Measurements from ENCODE around the gene TRNT1.

TRNT1 gene

DNA sequence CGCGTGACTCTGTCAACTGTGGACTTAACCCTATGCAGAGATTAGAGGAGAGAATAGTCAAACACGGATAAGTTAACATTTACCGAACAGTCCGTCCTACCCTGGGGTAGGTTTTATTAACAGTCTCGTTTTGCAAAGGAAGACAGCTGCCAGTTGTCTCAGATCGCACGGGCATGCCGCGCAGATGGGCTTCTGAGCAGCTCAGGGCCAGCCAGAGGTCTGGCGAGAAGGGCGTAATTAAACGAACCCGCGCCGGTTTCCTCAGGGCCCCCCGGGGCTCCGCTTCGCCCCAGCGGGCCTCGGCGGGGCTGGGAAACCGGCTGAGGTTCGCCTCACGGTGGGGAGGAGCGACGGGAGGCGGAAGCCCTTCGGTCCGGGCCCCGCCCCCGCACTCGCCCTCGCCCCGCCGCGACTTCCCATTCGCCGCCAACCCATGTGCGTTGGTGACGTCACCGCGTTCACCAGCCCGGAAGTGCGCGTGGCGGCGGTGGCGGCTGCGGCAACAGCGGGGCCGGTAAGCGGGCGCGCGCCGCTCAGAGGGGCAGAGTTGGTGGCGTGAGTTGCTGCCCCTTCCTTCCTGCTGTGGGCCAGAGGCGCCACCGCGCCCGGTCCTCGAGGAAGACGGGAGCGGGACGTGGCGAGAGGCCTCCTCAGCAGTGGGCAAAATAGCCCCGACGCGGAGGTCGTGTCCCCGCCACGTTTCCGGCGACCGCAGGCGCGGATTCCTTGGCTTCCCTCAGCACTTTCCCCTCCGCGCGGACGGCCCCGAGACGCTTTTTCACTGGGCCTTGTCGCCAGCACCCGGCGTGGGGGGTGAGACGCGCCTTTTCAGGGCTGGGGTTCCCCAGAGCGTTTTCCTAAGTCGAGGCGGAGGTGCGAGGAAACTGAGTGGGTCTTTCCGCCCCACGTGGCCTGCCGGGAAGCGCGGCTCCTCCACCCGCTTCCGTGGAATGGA, at the start of gene TRNT1:
TSS of gene TRNT1 (plus strand) at position 464 of the 955 bp plus-strand sequence. CDS start 2,101 bp downstream, outside the sequence.
- DNase-seq = peak; percentile 93
- in situ Hi-C loops (cut with HindIII; ENCODE audit: low pct_ligation_motif_present, low pct_unique_long_range_greater_than_20kb, low sequenced_read_pairs) = no loop called here

DNA sequence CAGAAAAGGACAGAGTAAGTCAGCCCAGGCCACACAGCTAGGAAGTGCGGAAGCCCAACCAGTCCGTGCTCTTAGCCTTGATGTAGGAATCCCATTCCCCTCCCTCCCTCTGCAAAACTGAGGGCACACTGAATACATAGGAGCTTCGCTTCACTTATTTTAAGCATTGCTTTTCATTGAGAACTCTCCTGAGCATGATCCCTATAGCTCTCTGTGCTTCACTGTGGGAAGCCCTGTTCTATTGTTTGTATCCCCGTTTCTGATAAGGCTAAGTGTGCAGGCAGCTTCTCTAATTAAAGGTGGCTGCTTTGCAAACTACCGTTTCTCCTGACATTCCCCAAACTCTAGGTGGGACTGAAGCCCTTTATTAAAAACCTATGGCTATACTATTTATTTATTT, 46.4 kb upstream of the TRNT1 start:
- in situ Hi-C loops (cut with HindIII; ENCODE audit: low pct_ligation_motif_present, low pct_unique_long_range_greater_than_20kb, low sequenced_read_pairs) = no loop called here
- DNase-seq = no peak

DNA sequence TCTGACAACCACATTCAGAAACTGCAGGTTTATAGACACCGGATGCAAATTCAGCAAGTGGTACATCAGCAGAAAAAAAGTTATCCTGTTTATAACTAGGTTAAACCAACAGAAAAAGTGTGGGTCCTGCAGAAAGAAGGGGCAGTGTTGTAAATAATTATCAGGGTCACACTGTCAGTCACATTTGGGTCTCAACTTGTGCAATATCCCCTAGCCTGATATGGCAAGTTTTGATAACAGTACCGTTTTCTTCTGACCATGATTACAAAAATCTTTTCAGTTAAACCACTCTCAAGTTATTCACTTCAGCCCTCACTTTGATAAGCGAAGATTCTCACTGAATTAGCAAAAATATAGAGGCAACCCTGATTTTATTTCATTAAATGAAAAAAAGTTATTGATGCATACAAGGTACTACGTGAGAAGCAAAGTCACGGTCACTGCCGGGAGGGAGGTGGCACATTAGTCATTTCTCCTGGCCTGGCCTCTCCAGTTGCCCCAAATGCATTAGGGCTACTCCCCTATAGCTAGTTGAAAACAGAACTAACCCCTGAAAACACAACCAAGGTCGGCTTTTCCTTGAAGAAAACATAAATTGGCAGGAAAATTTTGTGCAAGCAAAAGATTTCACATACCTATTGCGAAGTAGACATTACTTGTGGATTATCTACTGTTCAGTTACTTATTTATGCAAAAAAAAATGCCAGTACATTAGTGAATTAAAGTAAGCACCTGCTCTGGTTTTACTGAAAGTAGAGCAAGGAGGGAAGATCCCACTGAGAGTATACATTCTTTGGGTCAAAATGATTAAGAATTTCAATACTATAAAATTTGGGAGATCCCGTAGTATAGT, 45.1 kb upstream of the TRNT1 start:
- DNase-seq = no peak
- in situ Hi-C loops (cut with HindIII; ENCODE audit: low pct_ligation_motif_present, low pct_unique_long_range_greater_than_20kb, low sequenced_read_pairs) = no loop called here

DNA sequence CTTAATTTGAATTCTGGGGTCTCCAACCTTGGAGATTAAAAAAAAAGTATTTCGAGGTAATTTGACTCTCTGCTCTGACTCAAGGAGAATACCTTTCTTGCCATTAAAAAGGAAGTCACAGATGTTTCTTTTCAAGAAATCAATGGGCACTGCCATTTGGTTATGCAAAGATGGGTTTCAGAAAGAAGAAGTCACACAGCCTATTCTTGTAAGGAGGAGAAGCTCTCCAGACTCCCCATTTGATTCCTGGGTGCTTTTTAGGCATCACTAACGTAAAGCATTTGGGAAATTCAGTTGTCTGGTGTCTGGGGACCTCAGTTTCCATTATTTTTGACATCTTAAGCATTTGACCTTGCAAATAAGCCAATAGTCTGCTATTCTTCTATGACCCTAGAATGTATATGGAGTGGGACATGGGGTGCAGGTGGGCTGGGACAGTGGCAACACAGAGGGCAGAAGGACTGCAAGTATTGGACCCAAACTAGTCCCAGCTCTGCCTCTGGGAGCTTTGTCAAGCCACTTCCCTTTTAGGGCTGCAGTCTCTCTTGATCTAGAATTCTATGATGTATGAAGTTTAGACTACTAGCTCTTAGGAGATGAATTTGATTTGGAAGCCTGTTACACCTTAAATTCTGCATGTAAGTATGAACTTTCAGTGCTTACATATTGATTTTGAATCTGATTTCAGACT, 44.4 kb upstream of the TRNT1 start:
- DNase-seq = no peak
- in situ Hi-C loops (cut with HindIII; ENCODE audit: low pct_ligation_motif_present, low pct_unique_long_range_greater_than_20kb, low sequenced_read_pairs) = no loop called here

DNA sequence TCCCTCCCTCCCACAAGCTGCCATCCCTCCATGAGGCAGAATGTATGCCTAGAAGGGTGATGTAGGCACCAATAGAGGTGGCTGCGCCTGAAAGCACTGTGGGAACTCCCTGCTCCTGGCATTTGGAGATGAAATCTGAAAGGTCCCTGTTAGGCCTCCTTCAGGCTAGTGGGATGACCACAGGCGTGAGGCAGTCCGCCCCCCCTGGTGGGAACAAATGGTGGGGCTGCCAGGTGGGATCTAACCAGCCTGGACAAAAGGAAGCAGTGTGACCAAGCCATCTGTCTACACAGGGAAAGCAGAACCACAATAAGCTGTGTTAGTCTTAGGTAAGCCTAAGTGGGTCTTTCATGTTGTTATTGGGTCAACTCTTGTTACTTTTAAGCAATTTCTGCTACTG, 41.9 kb upstream of the TRNT1 start:
- in situ Hi-C loops (cut with HindIII; ENCODE audit: low pct_ligation_motif_present, low pct_unique_long_range_greater_than_20kb, low sequenced_read_pairs) = no loop called here

DNA sequence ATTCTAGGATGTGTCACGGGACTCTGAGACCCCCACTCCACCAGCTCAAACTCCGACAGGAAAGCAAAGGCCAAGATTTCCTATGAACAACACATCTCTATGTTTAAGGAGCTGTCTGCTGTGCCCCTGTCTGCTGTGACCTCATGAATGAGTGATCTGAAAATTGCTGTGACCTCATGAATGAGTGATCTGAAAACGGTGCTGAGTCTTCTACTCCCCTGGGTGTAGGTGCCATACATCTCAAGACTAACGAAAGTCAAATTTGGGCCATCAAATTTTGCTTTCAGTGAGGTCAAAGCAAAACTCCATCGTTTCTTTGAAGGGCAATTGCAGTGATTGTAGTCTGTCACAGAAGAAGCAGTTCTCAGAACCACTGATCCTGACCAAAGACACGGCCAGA, 41.0 kb upstream of the TRNT1 start:
- in situ Hi-C loops (cut with HindIII; ENCODE audit: low pct_ligation_motif_present, low pct_unique_long_range_greater_than_20kb, low sequenced_read_pairs) = no loop called here

More for the DNA sequence above, 41.9 kb upstream of the TRNT1 start:
- DNase-seq = no peak

DNA sequence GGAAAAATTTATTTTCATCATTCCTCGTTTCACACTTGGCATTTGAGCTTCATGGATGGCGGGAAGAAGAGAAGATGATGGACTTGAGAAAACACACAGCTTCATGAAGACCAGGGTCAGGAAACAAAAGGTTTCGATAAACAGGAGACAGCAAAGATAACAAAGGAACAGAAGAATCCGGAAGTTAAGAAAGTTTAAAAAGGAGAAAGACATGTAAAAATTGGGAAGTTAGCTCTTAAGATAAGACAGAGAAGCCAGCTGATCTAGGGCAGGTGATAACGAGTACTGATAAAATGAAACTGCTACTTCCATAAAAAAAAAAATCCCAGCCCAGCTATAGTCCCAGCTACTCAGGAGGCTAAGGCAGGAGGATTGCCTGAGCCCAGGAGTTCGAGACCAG, 40.5 kb upstream of the TRNT1 start:
- in situ Hi-C loops (cut with HindIII; ENCODE audit: low pct_ligation_motif_present, low pct_unique_long_range_greater_than_20kb, low sequenced_read_pairs) = no loop called here
- DNase-seq = no peak

More for the DNA sequence above, 41.0 kb upstream of the TRNT1 start:
- DNase-seq = no peak

DNA sequence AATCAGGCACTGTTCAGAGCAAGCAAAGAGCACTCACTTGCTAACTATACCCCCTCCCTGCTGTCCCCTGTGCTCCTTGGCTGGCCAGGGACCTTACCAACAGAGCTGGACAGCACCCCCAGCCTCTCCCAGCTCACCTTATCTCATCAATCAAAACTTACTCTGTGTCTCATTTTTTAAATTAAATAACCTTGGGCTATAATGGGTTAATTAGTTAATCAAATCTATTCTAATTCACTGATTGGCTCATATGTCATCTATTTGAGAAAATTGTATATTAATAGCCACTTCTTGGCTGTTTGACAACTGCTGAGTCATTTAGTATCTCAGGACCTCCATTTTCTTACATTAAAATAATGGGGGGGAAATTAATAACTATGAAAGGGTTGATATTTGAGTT, 39.5 kb upstream of the TRNT1 start:
- DNase-seq = no peak
- in situ Hi-C loops (cut with HindIII; ENCODE audit: low pct_ligation_motif_present, low pct_unique_long_range_greater_than_20kb, low sequenced_read_pairs) = no loop called here

DNA sequence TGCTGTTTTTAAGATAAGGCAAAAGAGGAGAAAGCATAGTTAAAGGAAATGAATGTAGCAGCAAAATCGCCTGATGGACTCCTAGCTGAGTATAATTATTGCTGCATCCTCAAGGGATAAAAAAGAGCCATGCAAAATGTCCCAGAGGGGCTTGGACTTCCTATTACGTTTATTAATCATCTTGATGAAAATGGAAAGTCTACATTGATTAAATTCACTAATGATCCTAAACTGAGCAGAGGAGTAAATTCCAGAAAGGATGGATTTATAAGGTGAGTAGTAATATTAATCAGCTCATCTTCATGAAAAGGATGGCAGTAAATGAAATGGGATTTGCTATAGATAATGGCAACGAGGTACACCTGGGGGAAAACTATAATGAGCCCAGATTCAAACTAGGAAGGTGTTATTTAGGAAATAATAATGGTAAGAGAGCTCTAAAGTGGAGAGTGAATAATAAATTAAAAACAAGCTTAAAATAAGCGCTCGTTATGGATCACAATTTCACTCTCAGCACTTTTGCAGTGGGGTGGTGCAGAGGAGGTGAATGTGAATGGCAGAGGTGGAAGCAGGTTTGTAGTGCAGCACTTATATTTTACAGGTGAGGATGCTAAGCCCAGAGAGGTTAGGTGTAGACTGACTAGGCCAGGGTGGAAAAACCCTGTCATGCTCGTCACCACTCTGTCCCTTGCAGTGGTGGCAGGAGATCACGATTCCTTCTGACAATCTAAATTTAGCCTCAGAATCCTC, 38.8 kb upstream of the TRNT1 start:
- DNase-seq = no peak
- in situ Hi-C loops (cut with HindIII; ENCODE audit: low pct_ligation_motif_present, low pct_unique_long_range_greater_than_20kb, low sequenced_read_pairs) = no loop called here

DNA sequence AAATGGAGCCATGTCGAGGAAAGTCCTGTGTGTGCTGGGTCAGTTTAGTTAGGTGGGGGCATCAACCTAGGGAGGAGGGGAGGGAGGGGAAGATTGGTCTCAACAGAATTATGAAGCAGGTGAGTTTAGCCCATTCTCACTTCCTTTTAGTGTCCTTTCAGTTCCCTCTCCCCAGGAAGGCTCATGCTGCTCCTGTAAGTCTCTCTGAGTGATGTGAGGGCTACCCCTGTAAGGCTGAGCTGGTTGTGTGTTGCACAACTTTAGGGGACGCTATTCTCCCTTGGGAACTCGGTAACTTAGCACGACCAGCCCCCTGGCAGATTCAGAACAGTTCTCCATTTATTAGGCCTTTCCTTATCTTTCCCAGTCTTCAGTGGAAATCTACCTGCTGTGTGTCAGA, 37.7 kb upstream of the TRNT1 start:
- DNase-seq = no peak
- in situ Hi-C loops (cut with HindIII; ENCODE audit: low pct_ligation_motif_present, low pct_unique_long_range_greater_than_20kb, low sequenced_read_pairs) = no loop called here

DNA sequence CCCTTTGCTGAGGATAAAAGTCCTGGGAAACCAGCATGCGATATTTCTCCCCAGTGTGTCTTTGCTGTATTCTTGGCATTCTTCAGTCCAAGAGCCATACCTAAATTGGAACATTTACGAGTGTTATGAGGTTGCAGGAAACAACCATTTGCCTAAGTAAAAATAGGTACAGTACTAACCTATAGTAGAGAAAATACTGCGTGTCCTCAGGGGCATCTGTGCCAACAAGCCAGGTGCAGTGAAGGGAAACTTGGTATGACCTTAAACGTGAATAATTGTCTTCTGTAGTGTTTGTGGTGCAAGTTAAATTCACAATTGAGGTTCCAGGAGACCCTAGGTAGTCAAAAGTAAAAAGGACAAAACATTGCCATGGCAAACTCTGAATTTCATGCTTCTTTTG, 28.8 kb upstream of the TRNT1 start:
- no peak for DNase-seq
- in situ Hi-C loops (cut with HindIII; ENCODE audit: low pct_ligation_motif_present, low pct_unique_long_range_greater_than_20kb, low sequenced_read_pairs) = no loop called here

DNA sequence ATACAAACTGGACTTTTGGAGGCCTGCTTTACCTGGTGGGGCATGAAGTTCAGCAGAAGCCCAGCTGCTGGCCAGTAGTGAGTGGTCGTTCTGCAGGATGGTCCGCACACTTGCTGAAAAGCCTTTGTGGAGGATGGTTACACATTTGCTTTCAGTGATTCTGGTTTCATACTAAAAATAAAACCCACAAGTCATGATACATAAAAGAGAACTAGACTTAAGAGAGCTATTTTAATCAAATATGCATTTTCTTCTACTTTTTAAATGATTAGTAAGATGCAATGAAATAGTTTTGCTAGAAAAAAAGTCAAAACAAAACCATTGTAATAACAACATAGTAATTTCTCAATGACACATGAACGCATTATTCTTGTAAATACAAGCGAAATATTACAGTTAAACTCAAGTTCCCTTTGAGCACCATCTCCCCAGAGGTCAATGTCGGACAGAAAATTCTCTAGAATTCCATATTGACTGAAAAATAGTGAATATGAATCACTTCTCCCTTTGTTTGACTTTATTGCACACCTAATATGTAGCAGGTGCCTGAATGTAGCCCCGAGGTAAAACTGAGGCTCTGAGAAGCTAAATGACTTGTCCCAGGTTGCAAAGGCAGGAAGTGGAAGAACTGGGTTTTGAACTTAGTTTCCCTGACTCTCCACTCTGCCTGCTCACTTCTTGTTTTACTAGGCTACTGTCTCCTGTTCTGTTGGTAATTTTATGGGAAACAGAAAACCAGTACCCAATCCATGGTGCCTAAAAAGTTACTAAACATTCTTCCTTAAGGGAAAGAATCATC, 24.9 kb upstream of the TRNT1 start:
- in situ Hi-C loops (cut with HindIII; ENCODE audit: low pct_ligation_motif_present, low pct_unique_long_range_greater_than_20kb, low sequenced_read_pairs) = no loop called here

DNA sequence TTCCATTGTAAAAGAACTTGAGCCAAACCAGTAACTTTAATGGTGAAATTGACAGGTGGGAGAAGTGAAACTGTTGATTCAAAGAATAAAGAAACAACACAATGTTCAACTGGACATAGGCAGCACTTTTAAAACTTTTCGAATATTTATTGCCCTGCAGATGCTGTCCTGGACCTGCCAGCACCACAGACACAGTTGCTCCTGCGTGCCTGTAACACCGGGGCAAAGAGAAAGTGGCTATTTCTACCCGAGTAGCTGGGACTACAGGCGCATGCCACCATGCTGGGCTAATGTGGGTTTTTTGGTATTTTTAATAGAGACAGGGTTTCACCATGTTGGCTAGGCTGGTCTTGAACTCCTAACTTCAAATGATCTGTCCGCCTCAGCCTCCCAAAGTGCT, 24.0 kb upstream of the TRNT1 start:
- DNase-seq = no peak
- in situ Hi-C loops (cut with HindIII; ENCODE audit: low pct_ligation_motif_present, low pct_unique_long_range_greater_than_20kb, low sequenced_read_pairs) = no loop called here

More for the DNA sequence above, 24.9 kb upstream of the TRNT1 start:
- DNase-seq = no peak

DNA sequence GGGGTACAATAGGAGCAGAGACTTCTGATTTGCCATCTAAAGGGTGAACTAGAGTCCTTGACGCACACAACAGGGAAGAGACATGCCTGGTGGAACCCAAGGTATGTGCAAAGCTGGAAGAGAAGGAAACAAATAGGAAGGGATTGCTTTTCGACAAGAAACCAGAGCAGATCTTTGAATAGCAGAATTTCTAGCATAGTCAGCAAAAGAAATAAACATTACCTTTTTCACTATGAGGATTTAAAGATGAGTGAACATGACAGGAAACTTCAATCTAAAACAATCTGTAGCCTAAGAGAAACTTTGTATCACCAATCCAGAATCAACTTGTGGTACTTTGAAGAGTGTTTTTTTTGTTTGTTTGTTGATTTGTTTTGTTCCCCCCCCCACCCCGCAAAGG, 21.5 kb upstream of the TRNT1 start:
- in situ Hi-C loops (cut with HindIII; ENCODE audit: low pct_ligation_motif_present, low pct_unique_long_range_greater_than_20kb, low sequenced_read_pairs) = no loop called here
- no peak for DNase-seq

DNA sequence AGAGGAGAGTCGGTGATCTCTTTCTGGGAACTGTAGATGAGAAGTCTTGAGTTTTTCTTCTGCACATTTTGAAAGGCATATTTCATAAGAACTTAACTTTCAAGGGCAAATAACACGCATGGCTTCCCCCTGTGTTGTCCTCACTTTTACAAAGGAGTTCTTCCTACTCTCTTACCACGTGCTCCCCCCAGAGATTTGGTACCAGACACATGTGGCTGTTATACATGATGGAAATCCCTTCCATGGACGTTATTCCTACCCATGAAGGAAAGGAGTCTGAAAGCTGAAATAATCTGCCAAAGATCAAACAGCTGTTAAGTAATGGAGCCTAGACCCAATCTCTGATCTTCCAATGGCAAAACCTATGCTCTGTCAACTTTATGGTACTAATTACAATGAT, 20.9 kb upstream of the TRNT1 start:
- in situ Hi-C loops (cut with HindIII; ENCODE audit: low pct_ligation_motif_present, low pct_unique_long_range_greater_than_20kb, low sequenced_read_pairs) = no loop called here
- DNase-seq = no peak

DNA sequence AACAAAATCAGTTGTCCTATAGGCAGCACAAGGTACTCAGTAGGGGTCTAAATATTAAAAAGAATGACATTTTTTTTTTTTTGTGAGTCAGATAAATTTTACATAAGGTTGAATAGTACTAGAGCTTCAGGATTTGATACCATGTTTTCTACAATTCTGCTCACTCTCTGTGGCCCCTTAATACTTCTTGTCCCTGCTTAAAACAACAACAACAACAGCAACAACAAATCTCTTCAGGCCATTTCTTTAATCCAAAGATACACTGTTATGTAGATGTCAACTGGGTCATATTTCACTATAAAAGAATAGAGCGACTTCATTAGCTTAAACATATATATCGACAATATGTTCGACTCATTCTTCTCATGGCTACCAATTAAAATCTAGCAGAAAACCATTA, 19.6 kb upstream of the TRNT1 start:
- in situ Hi-C loops (cut with HindIII; ENCODE audit: low pct_ligation_motif_present, low pct_unique_long_range_greater_than_20kb, low sequenced_read_pairs) = no loop called here
- no peak for DNase-seq

DNA sequence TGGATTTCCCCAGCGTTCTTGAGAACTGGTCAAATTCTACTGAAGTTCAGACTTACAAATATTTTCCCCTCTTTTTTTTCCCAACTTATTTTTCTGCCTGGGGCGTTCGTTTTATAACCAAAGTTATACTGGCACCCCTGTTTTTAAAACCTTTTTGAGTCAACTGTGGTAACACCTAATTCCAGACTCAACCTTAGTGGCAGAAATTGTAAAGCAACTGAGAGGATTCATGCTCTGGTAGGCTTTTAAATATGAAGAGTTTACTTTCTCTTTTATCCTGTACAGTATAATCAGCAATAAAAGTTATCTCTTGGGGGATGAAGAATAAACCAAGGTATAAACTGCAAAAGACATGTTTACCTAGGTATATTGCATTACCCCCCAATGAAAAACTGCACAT, 18.9 kb upstream of the TRNT1 start:
- in situ Hi-C loops (cut with HindIII; ENCODE audit: low pct_ligation_motif_present, low pct_unique_long_range_greater_than_20kb, low sequenced_read_pairs) = no loop called here
- no peak for DNase-seq

All from ACHN (cell line).